Ammon's horn (tissue), 1 donor: ENCODE data around the gene ATRNL1.

ENCODE experiments used
- DNase-seq: peaks from one replicate; pipeline ENCODE4 v3.0.0-alpha.2; 2016; ENCODE audit warnings: low spot score

ATRNL1 gene

GRCh38 chr10:115093286-115093775 is at the start of gene ATRNL1:
ATRNL1 (plus strand) TSS chr10:115093365; CDS start chr10:115093751, 386 bp downstream.
- no peak for DNase-seq

GRCh38 chr10:115043719-115044118 is 49.4 kb upstream of the ATRNL1 start:
- DNase-seq: no peak

GRCh38 chr10:115044891-115045290 is 48.3 kb upstream of the ATRNL1 start:
- DNase-seq: no peak

GRCh38 chr10:115045499-115045898 is 47.7 kb upstream of the ATRNL1 start:
- DNase-seq: no peak

GRCh38 chr10:115046686-115047236 is 46.4 kb upstream of the ATRNL1 start:
- no peak for DNase-seq

- no peak for DNase-seq
These were observed 45.5 kb upstream of the ATRNL1 start for GRCh38 chr10:115047705-115048104.

GRCh38 chr10:115049318-115049717 is 43.8 kb upstream of the ATRNL1 start:
- DNase-seq: no peak

- no peak for DNase-seq
These were observed 43.2 kb upstream of the ATRNL1 start for GRCh38 chr10:115049960-115050359.

GRCh38 chr10:115050375-115051010 is 42.7 kb upstream of the ATRNL1 start:
- DNase-seq: no peak

GRCh38 chr10:115051216-115051615 is 41.9 kb upstream of the ATRNL1 start:
- DNase-seq: no peak

GRCh38 chr10:115052226-115052625 is 40.9 kb upstream of the ATRNL1 start:
- DNase-seq: no peak

GRCh38 chr10:115052728-115053127 is 40.4 kb upstream of the ATRNL1 start:
- no peak for DNase-seq

GRCh38 chr10:115056186-115056585 is 37.0 kb upstream of the ATRNL1 start:
- DNase-seq: no peak

- DNase-seq: peak; percentile 58
These were observed 33.8 kb upstream of the ATRNL1 start for GRCh38 chr10:115059301-115059898.

- DNase-seq: no peak
These were observed 29.2 kb upstream of the ATRNL1 start for GRCh38 chr10:115063701-115064658.

- no peak for DNase-seq
These were observed 27.4 kb upstream of the ATRNL1 start for GRCh38 chr10:115065801-115066200.

GRCh38 chr10:115066528-115066927 is 26.6 kb upstream of the ATRNL1 start:
- DNase-seq: no peak

GRCh38 chr10:115073796-115074195 is 19.4 kb upstream of the ATRNL1 start:
- DNase-seq: no peak

GRCh38 chr10:115082506-115082905 is 10.7 kb upstream of the ATRNL1 start:
- no peak for DNase-seq

GRCh38 chr10:115084277-115084850 is 8.8 kb upstream of the ATRNL1 start:
- no peak for DNase-seq

- DNase-seq: no peak
These were observed 2.0 kb upstream of the ATRNL1 start for GRCh38 chr10:115091161-115091560.

GRCh38 chr10:115092258-115092554 is 959 bp upstream of the ATRNL1 start:
- DNase-seq: no peak
